ENCODE data around the gene MTCH2.

DNA sequence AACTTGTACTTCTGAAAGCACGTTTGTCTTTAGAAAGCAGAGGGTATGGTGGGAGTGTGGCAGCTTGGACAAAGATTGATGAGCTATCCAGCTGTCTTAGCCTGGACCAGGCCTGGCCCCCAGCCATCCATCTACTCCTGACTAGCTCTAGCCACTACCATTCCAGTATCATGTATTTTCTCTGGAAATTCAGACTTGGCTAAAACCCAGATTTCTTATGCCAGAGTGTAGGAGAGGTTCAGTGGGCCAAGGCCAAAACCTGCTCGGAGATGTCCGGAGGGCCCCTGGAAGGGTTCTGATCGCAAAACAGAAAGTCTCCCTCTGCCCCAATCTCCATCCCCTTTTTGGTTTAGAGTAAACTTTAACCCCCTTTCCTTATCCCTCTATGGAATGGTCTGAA is 24.8 kb upstream of the MTCH2 start:
- TF ChIP-seq STAT6 (CRISPR knock-in tag; conservative IDR thresholded peaks at IDR 0.05; ENCODE audit: low read depth) (no peak), NR3C1 (CRISPR knock-in tag; conservative IDR thresholded peaks at IDR 0.05; ENCODE audit: low read depth) (no peak), CTCF (IDR thresholded peaks at IDR 0.05) (no peak)
- TF ChIP-seq, protein P1, sequence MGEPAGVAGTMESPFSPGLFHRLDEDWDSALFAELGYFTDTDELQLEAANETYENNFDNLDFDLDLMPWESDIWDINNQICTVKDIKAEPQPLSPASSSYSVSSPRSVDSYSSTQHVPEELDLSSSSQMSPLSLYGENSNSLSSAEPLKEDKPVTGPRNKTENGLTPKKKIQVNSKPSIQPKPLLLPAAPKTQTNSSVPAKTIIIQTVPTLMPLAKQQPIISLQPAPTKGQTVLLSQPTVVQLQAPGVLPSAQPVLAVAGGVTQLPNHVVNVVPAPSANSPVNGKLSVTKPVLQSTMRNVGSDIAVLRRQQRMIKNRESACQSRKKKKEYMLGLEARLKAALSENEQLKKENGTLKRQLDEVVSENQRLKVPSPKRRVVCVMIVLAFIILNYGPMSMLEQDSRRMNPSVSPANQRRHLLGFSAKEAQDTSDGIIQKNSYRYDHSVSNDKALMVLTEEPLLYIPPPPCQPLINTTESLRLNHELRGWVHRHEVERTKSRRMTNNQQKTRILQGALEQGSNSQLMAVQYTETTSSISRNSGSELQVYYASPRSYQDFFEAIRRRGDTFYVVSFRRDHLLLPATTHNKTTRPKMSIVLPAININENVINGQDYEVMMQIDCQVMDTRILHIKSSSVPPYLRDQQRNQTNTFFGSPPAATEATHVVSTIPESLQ (CRISPR knock-in tag; IDR thresholded peaks at IDR 0.05), result no peak
- TF ChIP-seq, protein P2, sequence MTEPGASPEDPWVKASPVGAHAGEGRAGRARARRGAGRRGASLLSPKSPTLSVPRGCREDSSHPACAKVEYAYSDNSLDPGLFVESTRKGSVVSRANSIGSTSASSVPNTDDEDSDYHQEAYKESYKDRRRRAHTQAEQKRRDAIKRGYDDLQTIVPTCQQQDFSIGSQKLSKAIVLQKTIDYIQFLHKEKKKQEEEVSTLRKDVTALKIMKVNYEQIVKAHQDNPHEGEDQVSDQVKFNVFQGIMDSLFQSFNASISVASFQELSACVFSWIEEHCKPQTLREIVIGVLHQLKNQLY (CRISPR knock-in tag; IDR thresholded peaks at IDR 0.05), result no peak

Measured in WTC11 (cell line).